ENCODE data around the gene LRIG1.

- TF ChIP-seq CTCF (IDR thresholded peaks at IDR 0.05) (no peak), POLR2A (IDR thresholded peaks at IDR 0.05; ENCODE audit: low read depth) (no peak)
Observed at GRCh38 chr3:66371432-66371831, 129.4 kb downstream of the LRIG1 start.
